ENCODE measurements around the gene CHST12. TPM values are rescaled to one million over a fixed set of nuclear protein-coding genes. Genes with fewer than 3 reads are reported as not detected.
"Not testable (repeated sequence)": the region's sequence is repeated elsewhere in the genome, so short reads cannot be mapped to it uniquely, and the experiment has no call there.

Gene CHST12
- total RNA-seq, 1 experiment from 2014 or later: 12.9 TPM

GRCh38 chr7:2387897-2388636, 15.3 kb upstream of the CHST12 start:
- no peak for DNase-seq
- no peak overlapping the region for H2AFZ ChIP-seq (ENCODE audit: low read length)
- H3K36me3 ChIP-seq (ENCODE audit: low read depth, low read length): no peaks in the 10 kb centered on the region
- H3K4me2 ChIP-seq (ENCODE audit: low read length): no peak overlapping the region
- H3F3A ChIP-seq (ENCODE audit: low read length, unreplicated experiment): no peaks in the 10 kb centered on the region
- H4K20me1 ChIP-seq (ENCODE audit: low read length): no peaks in the 10 kb centered on the region
- H3K4me1 ChIP-seq (ENCODE audit: insufficient read depth, low read length): no peaks in the 10 kb centered on the region
- POLR2A ChIA-PET (ENCODE audit: unreplicated experiment): interaction anchor here (0.7 kb wide), 1 partner anchor 15 kb away, joined by 9 read pairs; the partner anchor contains the start of gene CHST12
- no peak overlapping the region for H3K4me3 ChIP-seq (ENCODE audit: low read length)
- no peaks in the 10 kb centered on the region for H3K27me3 ChIP-seq (ENCODE audit: low read length)
- CTCF ChIA-PET: interaction anchor here (0.6 kb wide), 1 partner anchor 166 kb away, joined by 3 read pairs; no protein-coding TSS in a partner anchor
- BruUV-seq (replicated peaks): no TSS peak
- H3K79me2 ChIP-seq (ENCODE audit: low read length): no peaks in the 10 kb centered on the region
- H3K9ac ChIP-seq (ENCODE audit: low read length): no peak overlapping the region
- intact Hi-C loops (cut with micrococcal nuclease): no loop called here
- H3K9me2 ChIP-seq (replicated peaks; ENCODE audit: low read length): no peaks in the 10 kb centered on the region
- H3K9me3 ChIP-seq (ENCODE audit: low read length): no peaks in the 10 kb centered on the region
- no peak overlapping the region for H3K27ac ChIP-seq (ENCODE audit: low read length)
- TF ChIP-seq CTCF (conservative IDR thresholded peaks at IDR 0.05; ENCODE audit: low read depth, low read length): no peak
- TF ChIP-seq EZH2 (IDR thresholded peaks at IDR 0.05; ENCODE audit: low read length, unreplicated experiment): no peak
- TF ChIP-seq EZH2phosphoT487 (IDR thresholded peaks at IDR 0.05; ENCODE audit: borderline replicate concordance, low read length): no peak
- ATAC-seq: no peak

GRCh38 chr7:2388637-2388954, 14.8 kb upstream of the CHST12 start:
- Histone ChIP-seq H4K20me1 (ENCODE audit: low read length) (no peaks in the 10 kb centered on the region), H3F3A (ENCODE audit: low read length, unreplicated experiment) (no peaks in the 10 kb centered on the region), H3K4me3 (ENCODE audit: low read length) (no peak overlapping the region), H3K27ac (ENCODE audit: low read length) (no peak overlapping the region), H3K27me3 (ENCODE audit: low read length) (no peaks in the 10 kb centered on the region), H3K4me2 (ENCODE audit: low read length) (no peak overlapping the region), H3K79me2 (ENCODE audit: low read length) (no peaks in the 10 kb centered on the region), H3K9me3 (ENCODE audit: low read length) (no peaks in the 10 kb centered on the region), H3K36me3 (ENCODE audit: low read depth, low read length) (no peaks in the 10 kb centered on the region), H3K9me2 (replicated peaks; ENCODE audit: low read length) (no peaks in the 10 kb centered on the region), H3K9ac (ENCODE audit: low read length) (no peak overlapping the region), H2AFZ (ENCODE audit: low read length) (no peak overlapping the region), H3K4me1 (ENCODE audit: insufficient read depth, low read length) (no peaks in the 10 kb centered on the region)
- ChIA-PET POLR2A (ENCODE audit: unreplicated experiment) (no interaction called here), CTCF (no interaction called here)
- TF ChIP-seq CTCF (conservative IDR thresholded peaks at IDR 0.05; ENCODE audit: low read depth, low read length) (no peak), EZH2 (IDR thresholded peaks at IDR 0.05; ENCODE audit: low read length, unreplicated experiment) (no peak), EZH2phosphoT487 (IDR thresholded peaks at IDR 0.05; ENCODE audit: borderline replicate concordance, low read length) (no peak)
- BruUV-seq (replicated peaks): no TSS peak
- ATAC-seq (no peak), DNase-seq (no peak)
- intact Hi-C loops (cut with micrococcal nuclease): no loop called here

- H3K9me2 ChIP-seq (replicated peaks; ENCODE audit: low read length); H3K4me1 ChIP-seq (ENCODE audit: insufficient read depth, low read length); H2AFZ ChIP-seq (ENCODE audit: low read length); H3K36me3 ChIP-seq (ENCODE audit: low read depth, low read length); H3K9ac ChIP-seq (ENCODE audit: low read length); H3K9me3 ChIP-seq (ENCODE audit: low read length); ATAC-seq; intact Hi-C loops (cut with micrococcal nuclease); H3K79me2 ChIP-seq (ENCODE audit: low read length); DNase-seq; BruUV-seq (replicated peaks); H3K4me2 ChIP-seq (ENCODE audit: low read length); H3K27me3 ChIP-seq (ENCODE audit: low read length); CTCF ChIA-PET; H3K27ac ChIP-seq (ENCODE audit: low read length); H3F3A ChIP-seq (ENCODE audit: low read length, unreplicated experiment); H4K20me1 ChIP-seq (ENCODE audit: low read length); H3K4me3 ChIP-seq (ENCODE audit: low read length); POLR2A ChIA-PET (ENCODE audit: unreplicated experiment): not testable (repeated sequence)
Measured at GRCh38 chr7:2390020-2390816, 13.2 kb upstream of the CHST12 start.
